Left ventricle myocardium superior (tissue), 1 donor: ENCODE results near the gene CYP20A1. TPM values are rescaled to one million over a fixed set of nuclear protein-coding genes. Genes with fewer than 3 reads are reported as not detected.
A peak's percentile ranks its signal among the peaks of the same experiment; 100 is the strongest.

Experiments
- ATAC-seq: fragments of 200-7000 bp; cut with Tn5 transposase; one replicate; pipeline ENCODE4 v1.9.1; 2020; ENCODE audit warnings: mild to moderate bottlenecking, moderate library complexity
- DNase-seq: peaks from one replicate; pipeline ENCODE4 v3.0.0-alpha.2; 2020
- intact Hi-C: fragments of 100-400 bp; cut with micrococcal nuclease; formaldehyde crosslinking; loops from one replicate; pipeline ENCODE4 v1.11.0; 2022
- total RNA-seq: library from RNA; stranded (reverse); fragmentation: NEBNext Ultra II Directional; extraction: Animal tissue kit (Norgen Biotek cat#: 25700); gene quantifications from one replicate; pipeline ENCODE4 v1.2.1, GENCODE V29; 2021
- donor health status: DM: no; HTN: yes; CAD: no; lungs with severe emphysema.

The CYP20A1 gene
- total RNA-seq, 1 donor from 2014 or later, result 10.4 TPM

DNA sequence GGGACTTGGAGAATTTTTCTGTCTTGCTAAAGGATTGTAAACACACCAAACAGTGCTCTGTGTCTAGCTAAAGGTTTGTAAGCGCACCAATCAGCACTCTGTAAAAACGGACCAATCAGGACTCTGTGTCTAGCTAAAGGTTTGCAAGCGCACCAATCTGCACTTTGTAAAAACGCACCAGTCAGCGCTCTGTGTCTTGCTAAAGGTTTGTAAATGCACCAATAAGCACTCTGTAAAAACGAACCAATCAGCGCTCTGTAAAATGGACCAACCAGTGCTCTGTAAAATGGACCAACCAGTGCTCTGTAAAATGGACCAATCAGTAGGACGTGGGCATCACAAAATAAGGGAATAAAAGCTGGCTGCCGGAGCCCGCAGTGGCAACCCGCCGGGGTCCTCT, 105.8 kb downstream of the CYP20A1 start:
- intact Hi-C loops, result no loop called here

DNA sequence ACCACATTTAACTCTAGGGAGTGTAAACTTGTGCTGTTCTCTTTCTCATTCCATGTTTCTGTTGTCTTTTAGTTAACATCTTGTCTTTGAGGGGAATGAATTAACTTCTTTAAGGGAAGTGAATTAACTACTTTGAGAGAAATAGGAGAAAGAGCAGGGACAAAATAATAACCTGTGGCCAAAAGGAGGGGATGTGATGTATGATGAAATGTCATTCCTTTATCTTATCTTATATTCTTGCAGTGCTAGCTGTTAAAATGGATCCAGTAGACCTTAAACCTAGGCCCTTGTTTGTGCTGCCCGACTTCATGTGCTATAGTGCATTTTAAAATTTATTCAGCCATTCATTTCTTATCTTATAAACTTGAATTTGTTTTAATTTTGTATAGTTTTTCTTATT, 107.8 kb downstream of the CYP20A1 start:
- ATAC-seq (no peak), DNase-seq (no peak)
- intact Hi-C loops, result no loop called here

More for the DNA sequence above, 105.8 kb downstream of the CYP20A1 start:
- ATAC-seq, result no peak
- DNase-seq, result no peak

DNA sequence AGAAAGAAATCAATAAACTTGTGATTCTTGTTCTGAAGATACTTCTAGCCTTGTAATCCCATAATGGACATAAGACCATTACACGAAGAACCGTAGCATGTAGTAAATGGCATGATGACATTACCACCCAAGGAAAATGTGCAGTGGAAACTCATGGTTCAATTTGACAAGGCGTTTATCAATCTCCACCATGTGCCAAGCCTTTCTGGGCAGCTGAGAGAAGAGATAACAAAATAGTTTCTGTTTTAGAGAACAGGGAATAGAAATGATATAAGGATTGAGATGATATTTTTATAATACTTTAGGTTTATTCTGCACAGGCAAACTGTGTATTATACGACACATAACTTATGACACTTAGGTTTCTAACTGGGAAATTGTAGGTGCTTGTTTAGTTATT, 108.6 kb downstream of the CYP20A1 start:
- peak; percentile 71 for ATAC-seq
- intact Hi-C loops, result no loop called here
- no peak for DNase-seq

DNA sequence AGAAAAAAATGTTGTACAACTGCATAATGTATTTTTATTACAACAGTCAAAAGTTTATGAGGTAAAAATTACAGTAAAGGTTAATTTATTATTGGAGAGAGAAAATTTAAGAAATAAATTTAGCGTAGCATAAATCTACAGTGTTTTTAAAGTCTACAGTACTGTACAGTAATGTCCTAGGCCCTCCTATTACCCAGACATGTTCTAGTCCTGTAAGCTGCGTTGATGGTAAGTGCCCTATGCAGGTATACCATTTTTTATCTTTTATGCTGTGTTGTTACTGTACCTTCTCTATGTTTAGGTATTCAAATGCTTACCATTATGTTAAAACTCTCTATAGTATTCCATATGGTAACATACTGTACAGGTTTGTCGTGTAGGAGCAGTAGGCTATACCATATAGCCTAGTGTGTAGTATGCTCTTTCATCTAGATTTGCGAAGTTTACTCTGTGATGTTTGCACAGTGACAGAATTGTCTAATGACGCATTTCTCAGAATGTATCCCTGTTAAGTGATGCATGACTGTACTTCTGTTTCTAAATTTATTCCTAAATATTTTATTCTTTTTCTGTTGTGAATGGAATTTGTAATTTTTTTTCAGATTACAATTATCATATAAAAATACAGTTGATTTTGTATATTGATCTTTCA, 113.9 kb downstream of the CYP20A1 start:
- no peak for ATAC-seq
- DNase-seq, result no peak
- intact Hi-C loops, result no loop called here

DNA sequence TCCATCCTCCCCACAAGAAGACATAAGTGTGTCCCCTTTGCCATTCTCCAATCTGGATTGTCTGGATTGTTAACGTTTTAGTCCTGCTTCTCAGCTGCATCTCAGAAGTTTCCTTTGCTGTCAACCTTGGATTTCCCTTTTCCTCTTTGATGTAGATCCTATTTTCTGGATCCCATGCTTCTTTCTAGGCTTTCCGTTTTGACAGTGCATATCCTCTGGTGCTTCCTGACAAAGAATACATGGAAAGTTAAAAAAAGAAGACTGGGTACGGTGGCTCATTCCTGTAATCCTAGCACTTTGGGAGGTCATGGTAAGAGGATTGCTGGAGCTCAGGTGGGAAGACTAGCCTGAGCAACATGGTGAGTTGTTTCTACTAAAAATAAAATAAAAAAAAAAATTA, 116.1 kb downstream of the CYP20A1 start:
- no peak for ATAC-seq
- no peak for DNase-seq
- intact Hi-C loops, result no loop called here

Other genes with a start within 250 kb of the CYP20A1 start
- gene NBEAL1, start 224.1 kb upstream of the CYP20A1 start, total RNA-seq, result 16.4 TPM
- 52.6 TPM for gene ABI2, start 89.4 kb downstream of the CYP20A1 start, total RNA-seq